SKM-1 (cell line): ENCODE data around the gene LRTM2.

Experiments used
- DNase-seq: peaks from one replicate; lab custom pipeline; 2025; ENCODE audit not compliant: unreplicated experiment; lab: John Stamatoyannopoulos, UW

The LRTM2 gene

GRCh38 chr12:1829306-1829900, 9.0 kb downstream of the LRTM2 start:
- DNase-seq = no peak

DNA sequence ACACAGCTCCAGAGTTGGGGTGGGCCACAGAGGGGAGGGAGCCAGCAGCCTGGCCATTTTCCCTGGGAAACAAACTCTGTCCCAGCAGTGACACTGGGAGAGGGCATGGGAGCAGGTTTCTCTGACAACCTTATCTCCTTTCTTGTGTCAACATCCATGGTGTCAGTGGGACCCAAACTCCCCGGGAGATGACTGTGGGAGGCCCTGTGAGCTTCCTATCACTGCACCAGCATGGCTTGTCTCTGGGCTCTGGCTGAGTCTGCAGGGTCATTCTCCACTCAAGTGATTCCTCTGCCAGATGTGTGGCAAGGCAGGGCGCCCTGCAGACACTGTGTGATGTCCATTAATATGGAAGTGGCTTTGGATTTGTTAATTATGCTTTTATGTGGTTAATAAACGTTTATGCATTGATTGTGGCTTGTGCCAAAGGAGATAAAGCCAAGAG, 10.1 kb downstream of the LRTM2 start:
- no peak for DNase-seq

DNA sequence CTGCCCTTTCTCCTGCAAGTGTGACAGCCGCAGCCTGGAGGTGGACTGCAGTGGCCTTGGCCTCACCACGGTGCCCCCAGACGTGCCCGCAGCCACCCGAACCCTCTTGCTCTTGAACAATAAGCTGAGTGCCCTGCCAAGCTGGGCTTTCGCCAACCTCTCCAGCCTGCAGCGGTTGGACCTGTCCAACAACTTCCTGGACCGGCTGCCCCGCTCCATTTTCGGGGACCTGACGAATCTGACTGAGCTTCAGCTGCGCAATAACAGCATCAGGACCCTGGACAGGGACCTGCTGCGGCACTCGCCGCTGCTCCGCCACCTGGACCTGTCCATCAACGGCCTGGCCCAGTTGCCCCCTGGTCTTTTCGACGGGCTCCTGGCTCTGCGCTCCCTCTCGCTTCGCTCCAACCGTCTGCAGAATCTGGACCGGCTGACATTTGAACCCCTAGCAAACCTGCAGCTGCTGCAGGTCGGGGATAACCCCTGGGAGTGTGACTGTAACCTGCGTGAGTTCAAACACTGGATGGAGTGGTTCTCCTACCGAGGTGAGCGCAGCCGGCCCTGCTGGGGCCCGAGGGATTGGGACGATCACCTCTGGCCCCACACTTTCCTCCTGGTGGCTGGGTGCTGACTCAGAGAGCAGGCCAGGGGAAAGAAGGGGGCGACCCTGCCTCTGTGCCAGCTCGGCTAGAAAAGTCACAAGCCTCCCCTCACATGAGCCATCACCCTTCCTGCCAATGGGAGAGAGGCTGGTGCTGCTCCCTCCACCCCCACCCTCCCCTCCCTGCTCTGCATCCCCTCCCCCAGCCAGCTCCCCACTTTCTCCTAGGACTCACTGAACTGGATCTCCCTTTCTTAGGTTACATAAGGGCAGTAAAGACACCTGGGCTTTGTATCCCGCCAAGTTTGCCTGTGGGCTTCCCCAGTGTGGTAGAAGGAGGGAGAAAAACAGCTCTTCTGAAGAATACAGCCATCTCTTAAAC, 10.9 kb downstream of the LRTM2 start:
- DNase-seq = no peak

- no peak for DNase-seq
These were observed 12.6 kb downstream of the LRTM2 start for GRCh38 chr12:1832801-1833595.

DNA sequence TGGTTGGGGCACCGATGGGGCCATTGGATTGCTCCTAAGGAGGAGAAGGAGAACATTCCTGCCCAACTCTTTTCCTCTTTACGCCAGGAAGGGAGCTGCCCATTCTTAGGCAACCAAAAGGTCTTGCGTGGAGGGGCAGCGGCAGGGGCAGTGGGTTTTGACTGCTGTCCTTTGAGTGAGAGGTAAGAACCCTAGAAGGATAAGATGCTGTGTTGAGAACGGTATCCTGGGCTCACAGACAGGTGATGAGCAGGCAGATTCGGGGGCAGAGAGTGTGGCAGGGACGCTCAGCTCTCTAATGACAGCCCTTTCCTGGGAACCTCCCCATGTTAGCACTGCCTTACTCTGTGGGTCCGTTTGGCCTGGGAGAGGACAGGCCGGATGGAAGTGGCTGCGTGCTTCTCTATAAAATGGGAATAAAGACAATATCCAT, 13.2 kb downstream of the LRTM2 start:
- no peak for DNase-seq

- DNase-seq = no peak
These were observed 14.0 kb downstream of the LRTM2 start for GRCh38 chr12:1834186-1834925.

DNA sequence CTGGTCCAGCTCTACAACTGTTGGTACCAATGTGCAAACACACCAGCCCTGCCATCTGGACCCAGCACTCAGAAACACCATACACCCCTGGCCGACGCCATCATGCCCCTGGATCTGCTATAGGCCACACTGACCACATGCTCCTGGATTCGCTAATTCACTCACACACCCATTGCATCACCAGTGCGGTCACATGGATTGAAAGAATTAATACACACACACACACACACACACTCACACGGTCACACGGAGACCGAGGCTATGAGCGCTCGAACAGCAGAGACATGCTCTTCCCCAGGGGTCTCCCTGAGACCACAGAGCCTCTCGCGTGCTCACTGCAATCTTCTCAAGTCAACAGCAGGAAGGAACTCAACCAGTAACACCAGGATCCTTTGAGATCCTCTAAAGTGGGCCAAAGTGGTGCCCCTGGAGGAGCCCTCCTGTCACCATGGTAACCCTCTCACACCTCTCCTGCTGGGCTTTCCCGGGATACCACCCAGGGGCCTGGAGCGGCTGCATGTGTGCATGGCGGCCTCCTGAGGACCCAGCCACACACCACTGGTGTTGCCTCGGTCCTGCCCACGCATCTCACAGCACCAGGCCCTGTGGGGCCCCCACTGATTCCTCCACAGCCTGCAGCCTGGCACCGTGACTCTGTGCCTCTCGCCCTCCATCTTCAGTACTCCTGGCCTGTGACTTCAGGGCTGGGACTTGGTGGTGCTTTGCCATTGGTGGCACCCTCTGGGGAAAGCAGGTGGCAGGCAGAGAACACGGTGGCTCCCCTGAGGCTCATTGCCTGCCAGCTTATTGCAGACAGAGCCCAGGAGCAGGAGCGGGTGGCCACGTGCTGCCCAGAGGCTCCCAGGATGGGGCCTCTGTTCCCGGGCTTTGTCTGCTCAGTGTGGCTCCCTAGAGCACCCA, 15.1 kb downstream of the LRTM2 start:
- DNase-seq = no peak

GRCh38 chr12:1836241-1836803, 16.0 kb downstream of the LRTM2 start:
- no peak for DNase-seq

- no peak for DNase-seq
These were observed 16.6 kb downstream of the LRTM2 start for GRCh38 chr12:1836854-1837421.

GRCh38 chr12:1837541-1838204, 17.3 kb downstream of the LRTM2 start:
- DNase-seq = no peak

GRCh38 chr12:1838205-1838993, 18.0 kb downstream of the LRTM2 start:
- DNase-seq = no peak

- no peak for DNase-seq
These were observed 18.6 kb downstream of the LRTM2 start for GRCh38 chr12:1838994-1839365.

GRCh38 chr12:1839464-1839863, 19.1 kb downstream of the LRTM2 start:
- DNase-seq = no peak

DNA sequence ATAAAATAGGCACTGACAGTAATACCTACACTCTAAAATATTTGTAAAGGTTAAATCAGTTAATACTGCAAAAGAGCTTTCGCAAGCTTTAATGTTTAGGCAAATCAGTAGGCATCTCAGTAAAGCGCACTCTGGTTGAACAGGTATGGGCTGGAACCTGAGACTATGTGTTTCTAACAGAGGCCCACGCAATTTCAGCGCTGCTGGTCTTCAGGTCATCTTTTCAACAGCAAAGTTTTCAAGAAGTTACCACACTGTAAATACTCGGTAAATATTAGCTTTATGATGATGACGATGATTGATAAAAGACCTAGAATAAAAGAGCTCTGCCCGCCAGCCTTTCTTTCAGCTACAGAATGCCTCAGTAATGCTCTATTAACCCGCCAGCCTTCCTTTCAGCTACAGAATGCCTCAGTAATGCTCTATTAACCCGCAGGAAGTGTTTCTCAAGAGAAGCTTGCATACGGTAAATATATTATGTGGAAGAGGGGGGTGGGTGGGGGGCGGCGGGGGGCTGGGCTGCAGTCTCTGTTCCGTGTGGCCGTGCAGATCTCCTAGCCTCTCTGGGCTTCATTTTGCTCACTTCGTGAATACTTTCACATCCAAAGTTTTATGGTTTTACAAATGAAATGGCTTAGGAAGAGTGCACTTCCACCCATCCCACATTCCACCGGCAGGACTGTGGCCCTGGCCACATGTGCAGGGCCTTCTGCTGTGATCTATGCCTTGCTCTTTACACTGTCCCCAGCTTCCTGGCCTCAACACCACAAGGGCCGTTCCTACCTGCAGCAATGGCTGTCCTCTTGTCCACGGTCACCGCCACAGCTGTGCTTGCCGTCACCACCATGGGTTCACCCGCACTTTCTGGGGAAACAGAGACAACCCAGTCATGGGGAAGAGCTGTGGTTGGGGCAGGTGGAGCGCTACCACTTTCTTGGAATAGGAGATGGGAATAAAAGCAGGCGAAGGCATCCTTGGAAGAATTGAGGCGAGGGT, 19.9 kb downstream of the LRTM2 start:
- DNase-seq = no peak

GRCh38 chr12:1840981-1841425, 20.6 kb downstream of the LRTM2 start:
- no peak for DNase-seq

GRCh38 chr12:1841586-1842182, 21.3 kb downstream of the LRTM2 start:
- DNase-seq = no peak
